Activated CD8-positive, alpha-beta memory T cell treated with anti-CD3 and anti-CD28 coated beads, Interleukin-2, amount 50 U/mL, for 1 hour (primary cell): ENCODE results near the gene PISD.
"Not testable (repeated sequence)": the region's sequence is repeated elsewhere in the genome, so short reads cannot be mapped to it uniquely, and the experiment has no call there.

Experiments
- DNase-seq: peaks from one replicate; pipeline ENCODE4 v3.0.0-alpha.2; 2020; ENCODE audit errors: extremely low read depth

PISD gene

DNA sequence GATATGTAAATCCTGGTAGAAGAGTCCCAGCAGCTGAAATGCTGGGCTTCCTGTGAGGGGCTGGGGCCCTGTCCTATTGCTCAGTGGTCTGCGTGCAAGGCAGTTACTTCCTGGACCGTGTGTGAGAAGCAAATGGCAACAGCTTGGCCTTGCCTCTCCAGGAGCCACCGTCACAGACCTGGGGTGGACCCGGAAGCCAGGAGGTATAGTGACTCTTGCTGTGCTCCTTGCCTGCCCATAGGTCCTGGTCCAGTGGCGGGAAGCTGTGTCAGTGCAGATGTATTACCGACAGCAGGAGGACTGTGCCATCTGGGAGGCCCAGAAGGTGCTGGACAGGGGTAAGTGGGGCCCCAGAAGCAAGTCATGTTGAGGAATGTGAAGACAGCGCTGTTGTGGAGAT, 54.3 kb downstream of the PISD start:
- DNase-seq = no peak

DNA sequence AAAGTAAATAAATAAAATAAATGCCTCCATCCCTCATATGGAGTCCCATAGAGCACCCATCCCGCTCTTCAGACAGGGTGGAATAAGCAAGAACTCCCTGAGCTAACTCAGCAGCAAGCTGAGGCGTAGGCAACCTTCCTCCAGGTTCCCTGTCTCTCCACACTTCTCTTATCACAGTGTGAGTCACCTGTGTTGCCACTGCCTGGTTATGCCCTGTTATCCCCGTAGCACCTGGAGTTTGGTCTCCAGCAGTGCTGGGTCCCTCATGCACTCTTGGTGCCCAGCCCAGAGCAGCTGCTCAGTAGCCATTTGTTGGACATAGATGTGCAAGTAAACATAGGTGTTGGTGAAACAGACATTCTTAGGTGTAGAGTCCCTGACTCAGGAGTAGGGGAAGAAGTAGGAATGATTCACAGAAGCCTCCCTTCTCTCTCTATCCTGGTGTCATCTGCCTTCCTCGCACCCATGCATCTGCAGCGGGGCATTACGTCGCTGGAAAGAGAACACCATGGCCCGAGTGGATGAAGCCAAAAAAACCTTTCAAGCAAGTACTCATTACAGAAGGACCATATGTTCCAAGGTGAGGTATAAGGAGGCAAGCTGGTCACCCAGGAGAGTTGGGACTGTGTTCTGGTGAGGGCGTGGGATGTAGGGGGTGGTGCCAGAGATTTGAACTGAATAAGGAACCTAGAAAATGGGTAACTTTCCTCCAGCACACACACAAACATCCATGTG, 56.0 kb downstream of the PISD start:
- no peak for DNase-seq

DNA sequence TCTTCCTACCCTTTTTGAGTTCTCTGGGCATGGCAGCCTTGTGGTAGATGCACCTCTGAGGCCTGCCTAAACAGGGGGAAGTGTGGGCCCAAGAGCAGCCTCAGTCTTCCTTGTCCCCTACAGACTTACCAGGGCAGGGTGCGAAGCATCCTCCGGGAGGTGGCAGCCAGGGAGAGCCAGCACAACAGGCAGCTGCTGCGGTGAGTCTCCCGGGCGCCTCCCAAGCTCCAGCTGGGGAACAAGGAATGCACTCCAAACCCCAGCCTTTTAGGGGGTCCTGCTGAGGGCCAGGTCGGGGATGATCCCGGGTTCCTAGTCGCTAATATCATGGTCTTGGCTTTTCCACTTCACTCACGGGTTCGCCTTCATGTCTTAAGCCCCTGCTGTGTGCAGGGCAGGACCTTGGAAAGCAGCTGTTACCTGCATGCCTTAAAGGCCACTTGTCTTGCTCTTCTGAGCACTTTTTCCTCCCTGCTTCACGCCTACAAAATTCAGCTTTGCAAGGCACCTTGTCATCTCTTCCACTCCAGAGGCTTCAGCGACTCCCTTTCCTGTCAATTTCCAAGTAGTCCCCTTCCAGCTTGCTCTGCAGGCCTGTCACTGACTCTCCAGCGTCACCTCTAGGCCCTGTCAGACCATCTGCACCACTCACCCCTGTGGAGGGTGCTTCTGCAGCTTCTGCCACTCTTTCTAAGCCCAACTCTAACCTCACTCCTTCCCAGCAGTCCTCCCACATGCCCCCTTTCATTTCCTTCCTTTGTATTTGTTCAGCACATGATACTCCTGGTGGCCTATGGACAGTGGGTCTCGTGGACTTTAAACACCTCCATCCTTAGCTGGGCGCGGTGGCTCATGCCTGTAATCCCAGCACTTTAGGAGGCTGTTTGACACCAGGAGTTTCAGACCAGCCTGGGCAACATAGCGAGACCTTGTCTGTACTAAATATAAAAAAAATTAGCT, 57.0 kb downstream of the PISD start:
- DNase-seq = no peak

DNA sequence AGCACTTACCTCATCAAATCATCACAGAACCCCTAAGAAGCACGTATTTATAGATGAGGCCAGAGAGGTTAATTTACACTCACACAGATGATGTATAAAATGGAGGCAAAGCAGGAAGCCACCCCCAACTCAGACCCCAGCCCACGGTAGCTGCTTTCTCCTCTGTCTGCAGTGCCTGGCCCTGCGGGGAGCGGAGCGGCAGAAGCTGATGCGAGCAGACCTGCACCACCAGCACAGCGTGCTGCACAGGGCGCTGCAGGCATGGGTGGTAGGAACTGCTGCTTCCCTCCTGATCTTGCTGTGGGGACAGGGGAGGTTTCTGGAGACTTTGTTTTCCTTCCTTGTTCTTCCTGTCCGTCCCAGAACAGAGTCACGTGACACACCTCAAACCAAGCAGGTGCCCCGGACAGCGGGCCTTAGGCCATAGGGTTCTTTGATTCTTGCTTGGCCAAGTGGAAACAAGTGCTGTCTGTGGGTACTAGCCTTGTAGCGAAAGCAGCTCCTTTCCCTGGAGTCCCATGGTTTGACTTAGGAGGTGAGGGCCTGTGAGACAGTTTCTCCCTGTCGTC, 57.8 kb downstream of the PISD start:
- DNase-seq = no peak

DNA sequence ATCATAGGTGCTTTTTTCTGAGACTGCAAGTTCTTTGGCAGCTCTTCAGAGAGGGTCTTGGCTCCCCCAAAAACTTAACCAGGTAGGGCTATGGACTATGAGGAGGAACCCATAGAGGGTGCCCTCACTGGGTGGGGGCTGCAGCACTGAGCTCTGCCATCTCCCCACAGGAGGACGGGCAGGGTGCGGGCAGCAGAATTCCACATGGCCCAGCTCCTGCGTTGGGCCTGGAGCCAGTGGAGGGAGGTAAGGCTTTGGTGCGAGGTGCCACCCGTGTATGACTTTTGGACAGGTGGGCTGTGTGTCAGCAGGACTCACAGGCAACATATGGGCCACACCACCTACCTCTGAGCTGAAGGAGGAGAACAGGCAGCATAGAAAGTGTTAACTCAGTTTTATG, 58.4 kb downstream of the PISD start:
- DNase-seq = no peak

DNA sequence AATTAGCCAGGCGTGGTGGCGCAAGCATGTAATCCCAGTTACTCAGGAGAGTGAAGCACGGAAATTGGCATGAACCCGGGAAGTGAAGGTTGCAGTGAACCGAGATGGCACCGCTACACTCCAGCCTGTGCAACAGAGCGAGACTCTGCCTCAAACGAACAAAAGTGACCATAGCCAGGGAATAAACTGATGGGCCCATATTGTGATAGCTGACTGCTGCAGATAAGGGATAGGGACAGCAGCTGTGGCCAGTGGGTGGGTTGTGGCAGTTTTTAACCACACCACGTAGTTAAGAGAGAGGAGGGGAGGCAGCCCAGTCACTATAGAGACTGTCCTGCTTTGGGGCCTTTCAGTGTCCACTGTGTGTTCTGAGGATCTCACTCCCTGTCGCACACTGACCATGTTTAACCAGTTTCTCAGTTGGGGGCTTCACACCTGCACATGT, 58.9 kb downstream of the PISD start:
- DNase-seq = no peak

DNA sequence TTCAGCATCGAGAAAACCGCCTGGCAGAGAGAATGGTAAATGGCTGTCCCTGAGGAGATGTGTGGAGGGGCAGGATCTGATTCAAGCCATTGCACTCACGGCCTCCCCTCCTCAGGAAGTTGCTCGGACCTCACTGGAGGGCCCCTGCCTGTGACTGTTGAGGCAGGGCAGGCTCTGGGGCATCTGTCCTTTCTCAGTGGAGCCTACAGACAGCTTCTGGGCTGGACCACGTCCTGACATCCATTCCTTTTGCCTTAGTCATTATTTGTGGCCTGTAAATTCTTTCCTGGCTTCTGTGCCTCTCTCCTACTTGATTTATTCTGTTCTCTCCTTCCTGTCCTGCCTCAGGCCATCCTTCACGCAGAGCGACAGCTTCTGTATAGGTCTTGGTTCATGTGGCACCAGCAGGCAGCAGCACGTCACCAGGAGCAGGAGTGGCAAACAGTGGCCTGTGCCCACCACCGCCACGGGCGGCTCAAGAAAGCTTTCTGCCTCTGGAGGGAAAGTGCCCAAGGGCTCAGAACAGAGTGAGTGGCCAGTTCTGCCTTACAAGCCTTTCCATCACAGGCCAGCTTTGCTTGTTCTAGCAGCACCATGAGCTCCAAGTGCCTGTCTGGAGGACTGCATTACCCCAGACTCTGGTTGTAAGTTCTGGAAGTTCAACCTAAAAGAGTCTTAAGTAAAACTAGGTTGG, 59.6 kb downstream of the PISD start:
- DNase-seq = no peak

DNA sequence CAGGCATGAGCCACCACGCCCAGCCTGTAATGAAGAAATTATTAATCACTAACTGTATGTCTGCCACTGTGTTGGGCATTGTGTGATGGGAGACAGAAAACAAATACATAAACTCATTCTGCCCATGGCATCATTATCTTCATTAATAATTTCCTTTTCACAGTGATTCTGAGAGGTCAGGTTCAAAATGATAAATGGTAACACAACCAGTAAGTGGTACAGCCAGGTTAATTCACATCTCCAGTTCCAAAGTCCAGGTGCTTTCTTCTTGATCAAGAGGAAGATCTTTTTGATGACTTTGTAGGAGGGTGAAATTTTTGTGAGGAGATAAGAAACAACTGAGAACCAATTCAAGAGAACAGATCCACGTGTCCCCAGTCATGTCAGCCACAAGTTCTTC, 66.7 kb downstream of the PISD start:
- no peak for DNase-seq

DNA sequence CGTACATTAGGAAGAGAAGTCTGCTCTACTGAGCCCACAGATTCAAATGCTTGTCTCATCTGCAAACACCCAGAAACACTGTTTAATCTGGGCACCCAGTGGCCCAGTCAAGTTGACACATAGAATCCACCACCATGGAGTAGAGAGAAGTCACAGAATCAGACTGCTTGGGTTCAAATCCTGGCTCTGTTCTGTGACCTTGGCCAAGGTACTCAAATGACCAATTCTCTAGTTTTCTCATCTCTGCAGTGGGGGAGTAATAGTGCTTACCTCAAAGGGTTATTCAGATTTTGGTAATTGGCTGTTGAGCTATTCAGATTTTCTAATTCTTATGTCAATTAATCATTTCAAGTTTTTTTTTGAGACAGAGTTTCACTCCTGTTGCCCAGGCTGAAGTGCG, 71.9 kb downstream of the PISD start:
- DNase-seq = not testable (repeated sequence)

DNA sequence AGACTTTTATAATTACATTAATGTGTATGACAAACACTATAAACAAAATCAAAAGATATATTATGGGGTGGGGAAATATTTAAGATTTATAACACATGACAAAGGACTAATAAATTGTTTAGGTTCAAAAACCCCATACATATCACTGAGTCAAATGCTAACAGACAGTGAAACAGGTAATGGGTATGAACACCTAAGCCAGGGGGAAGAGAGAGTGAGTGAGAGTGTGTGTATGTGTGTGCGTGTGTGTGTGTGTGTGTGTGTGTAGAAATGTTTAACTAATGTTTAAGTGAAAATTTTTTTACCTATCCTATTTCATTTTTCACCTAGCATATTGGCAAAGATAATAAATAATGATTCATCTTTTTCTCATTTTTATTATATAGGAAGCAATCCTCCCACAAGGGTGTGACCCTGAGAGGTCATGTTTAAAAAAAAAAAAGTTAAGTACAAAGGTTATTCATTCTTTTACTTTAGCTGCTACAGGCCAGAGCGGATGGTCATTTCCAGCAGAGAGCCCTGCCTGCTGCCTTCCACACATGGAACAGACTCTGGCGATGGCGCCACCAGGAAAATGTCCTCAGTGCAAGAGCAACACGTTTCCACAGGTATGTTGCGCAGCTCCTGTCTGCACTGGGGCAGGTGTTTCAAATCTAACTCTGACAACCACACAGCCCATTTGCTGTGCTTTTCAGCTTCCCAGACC, 72.9 kb downstream of the PISD start:
- no peak for DNase-seq

DNA sequence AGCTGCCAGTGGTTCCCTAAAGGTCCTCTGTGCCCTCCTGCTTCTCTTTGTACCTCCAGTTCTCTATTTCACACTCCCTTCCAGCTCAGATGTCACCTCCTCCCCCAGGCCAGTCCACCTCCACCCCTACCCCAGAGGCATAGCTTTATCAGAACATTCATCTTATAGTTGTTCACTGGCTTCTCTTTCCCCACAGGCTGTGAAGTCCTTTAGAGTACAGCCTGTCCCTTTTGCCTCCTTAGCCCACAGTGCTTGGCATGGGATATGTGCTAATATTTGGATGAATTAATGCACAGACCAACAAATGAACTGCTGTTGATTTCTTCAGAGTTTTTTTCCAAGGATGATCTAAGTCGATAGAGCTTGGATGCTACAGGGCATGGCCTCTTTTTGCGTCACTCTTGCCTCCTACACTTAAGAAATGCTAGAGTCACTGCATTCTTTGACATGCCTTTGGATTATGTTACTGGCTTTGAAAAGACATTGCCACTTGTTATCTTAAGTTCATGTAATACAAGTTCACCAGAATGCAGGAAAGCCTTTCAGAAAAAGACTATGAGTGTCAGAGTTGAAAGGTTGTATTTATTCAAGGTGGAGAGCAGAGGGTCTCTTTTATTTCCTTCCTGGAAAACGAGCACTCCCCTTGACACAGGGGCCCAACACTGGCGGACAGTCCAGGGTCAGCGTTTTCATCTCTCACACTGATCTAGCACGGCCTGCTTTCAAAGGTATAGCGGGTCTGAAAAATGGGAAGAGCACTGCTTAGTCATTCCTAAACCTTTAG, 75.7 kb downstream of the PISD start:
- no peak for DNase-seq

DNA sequence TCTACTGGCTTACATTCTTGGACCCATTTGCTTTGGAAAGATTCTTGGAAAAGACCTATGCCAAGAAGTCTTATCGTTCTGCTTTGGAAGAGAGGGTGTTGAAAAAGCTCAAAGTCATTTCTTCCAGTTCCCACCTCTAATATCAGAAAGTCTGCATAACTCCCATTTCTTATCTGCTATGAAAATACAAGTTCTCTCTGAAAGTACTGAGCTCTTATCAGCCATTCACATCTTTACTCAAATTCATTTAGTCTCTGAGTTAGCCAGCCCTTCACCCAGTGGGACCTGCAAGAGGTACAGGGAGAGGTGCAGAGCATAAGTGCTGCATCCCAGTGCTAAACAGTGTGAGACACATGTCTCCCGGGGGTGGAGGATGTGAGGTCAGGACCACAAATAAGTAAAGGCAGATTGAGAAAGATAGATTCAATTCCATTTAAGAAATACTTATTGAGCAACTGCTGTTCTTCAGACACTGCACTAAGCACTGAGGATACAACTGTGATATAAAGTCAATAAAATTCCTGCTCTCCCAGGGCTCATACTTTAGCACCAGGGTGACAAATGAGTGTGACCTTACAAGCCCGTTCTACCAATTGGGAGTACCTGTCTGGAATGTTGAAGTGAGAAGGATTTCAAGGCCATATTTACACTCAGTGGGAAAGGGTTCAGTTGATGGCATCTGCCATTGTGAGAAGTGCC, 76.7 kb downstream of the PISD start:
- DNase-seq = no peak

DNA sequence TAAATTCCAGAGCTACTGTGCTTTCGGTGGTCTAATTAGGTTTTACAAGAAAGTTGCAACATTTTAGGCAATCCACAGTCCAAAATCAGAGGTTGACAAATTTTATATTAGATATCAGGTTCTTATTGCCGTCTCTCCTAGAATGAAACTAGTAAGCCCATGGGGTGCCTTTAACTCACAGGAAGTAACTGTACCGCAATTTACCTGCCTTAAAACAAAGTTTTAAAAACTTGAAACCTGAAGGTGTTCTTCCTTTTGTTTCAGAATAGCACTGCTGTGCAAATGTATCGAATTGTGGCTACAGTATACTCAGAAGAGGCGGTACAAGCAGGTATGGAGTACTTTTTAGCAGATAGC, 77.2 kb downstream of the PISD start:
- DNase-seq = no peak

DNA sequence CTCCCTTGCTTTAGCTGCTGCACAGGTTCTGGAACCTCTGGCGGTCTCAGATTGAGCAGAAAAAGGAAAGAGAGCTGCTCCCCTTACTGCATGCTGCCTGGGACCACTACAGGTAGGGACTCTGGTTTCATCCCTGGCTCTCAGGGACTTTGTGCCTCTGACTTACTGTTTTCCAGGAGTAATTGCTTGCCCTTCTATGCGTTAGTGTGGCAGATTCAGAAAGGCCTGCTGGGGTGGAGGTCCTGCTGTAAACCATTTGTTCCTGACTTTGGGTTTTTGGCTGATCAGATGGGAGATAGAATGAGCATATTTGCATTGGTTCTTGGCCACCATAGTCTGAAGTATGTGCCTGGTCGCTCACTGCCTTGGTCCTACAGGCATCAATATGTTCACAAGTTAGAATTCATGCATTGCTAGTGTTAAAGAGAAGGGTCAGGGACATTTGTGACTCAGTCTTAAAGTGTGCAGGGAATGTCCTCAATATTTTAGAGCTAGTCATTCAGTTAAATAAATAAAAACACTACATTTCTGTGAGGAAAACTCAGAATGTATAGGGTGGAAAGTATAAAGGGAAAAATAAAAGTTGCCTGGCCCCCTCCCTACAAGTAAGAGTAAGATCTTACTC, 78.0 kb downstream of the PISD start:
- no peak for DNase-seq

DNA sequence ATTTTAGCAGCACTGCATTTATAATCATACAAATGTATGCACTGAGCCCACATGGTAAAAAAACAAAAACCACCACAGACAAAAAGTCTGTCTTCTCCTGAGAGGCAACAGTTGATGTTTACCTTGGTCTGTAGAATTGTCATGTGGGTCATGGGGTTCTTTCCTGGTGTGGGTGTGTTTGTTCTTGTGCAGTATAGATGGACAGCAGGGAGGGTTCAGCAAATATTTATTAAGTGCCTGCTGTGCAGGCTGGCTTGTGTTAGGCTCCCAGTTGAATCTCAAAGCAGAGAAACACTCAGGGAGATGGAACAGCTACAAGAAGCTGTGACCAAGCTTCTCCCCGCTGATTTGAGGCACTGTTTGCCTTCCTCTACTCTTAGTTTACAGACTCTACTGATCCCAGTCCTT, 82.2 kb downstream of the PISD start:
- no peak for DNase-seq

DNA sequence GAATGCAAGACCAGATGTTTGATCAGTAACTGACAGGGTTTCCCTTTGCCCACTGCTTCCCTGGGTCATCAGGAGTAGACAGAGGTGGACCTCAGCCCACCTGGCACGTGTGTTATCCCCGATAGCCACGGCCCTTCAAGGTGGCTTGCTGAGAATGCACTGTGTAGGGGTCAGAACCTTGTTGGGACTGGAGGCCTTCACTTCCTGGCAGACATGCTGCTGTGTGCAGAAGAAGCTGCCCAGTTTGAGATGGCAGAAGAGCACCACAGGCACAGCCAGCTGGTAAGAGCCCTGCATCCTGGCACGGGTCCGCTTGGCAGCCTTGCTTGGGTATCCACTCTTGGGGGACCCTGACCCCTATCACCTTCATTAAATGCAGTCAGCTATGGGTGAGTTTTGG, 83.8 kb downstream of the PISD start:
- no peak for DNase-seq

DNA sequence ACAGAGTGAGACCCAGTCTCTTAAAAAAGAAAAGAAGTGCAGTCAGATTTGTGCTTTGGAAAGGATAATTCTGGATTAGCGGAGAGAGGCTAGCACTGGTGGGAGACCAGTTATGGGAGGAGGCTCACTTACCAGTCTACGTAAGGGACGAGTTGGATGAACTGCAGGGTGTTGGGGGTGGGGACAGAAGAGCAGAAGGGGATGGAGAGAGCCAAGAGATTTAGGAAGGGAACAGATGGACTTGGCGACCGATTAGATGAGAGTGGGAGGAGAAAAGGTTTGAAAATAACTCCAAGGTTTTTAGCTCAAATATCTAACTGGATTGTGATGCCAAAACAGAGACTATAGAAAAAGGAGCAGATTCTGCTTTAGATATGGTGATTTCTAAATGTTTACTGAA, 84.3 kb downstream of the PISD start:
- DNase-seq = no peak

DNA sequence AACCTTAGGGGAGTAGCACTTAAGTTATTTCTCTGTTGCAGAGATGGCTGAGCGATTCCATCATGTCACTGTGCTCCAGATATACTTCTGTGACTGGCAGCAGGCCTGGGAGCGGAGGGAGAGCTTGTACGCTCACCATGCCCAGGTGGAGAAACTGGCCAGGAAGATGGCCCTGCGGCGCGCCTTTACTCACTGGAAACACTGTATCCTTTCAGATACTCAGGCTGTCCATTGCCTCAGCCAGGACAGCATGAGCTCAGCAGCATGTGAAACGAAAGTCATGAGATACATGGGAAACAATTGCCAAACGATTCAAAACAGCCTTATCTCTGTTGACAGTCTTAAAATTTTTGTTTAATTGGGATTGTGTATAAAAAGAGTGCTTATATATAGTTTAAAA, 86.8 kb downstream of the PISD start:
- DNase-seq = no peak

DNA sequence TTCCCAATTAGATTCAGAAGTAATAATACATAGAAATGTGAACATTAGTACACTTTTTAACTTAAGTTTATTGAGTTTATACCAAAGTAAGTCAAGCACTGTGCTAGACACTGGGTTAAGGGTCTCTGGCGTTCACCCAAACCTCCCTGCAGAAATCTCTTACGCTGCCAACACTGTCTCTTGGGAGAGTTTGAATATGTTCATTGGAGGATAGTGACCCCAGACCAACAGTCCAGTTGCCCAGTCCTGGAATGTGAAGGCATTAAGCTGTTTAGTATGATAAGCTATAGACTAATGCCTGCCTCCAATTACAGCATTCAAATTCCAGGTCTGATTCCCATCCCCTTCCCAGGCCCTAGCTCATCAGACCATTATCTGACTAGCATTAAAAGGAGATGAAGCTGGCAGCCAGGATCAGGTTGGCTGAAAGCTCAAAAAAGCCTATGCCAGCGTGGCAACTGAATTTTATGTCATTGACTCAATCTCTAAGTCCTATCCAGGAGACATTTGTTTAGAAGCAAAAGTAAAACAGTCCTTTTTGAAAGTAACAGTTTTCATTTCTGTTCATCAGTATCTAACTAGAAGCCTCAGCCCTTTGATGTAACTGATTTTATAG, 87.9 kb downstream of the PISD start:
- no peak for DNase-seq
